ENCODE results near the gene SLC9A9.
"Not testable (repeated sequence)": the region's sequence is repeated elsewhere in the genome, so short reads cannot be mapped to it uniquely, and the experiment has no call there.

The SLC9A9 gene

GRCh38 chr3:143808030-143808429 is 40.2 kb downstream of the SLC9A9 start:
- DNase-seq, result no peak

DNA sequence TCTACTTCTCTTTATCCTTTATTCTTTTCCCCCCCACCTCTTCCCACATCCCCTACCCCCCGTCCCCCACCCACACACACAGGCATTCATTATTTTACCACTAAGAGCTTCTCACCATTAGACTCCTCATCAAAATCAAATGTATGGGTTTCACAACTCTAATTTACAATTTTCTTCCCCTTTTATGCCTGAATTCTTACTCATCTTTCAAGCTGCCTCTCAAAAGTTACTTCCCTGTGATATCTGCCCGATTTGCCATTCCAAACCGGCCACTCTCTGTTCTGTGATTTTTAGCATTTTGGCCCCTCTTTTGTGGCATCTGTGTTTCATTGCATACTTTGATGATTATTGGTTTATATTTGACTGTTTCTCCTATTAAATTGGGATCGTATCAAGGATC is 42.2 kb downstream of the SLC9A9 start:
- no peak for DNase-seq

GRCh38 chr3:143805476-143805875 is 42.8 kb downstream of the SLC9A9 start:
- DNase-seq, result not testable (repeated sequence)

DNA sequence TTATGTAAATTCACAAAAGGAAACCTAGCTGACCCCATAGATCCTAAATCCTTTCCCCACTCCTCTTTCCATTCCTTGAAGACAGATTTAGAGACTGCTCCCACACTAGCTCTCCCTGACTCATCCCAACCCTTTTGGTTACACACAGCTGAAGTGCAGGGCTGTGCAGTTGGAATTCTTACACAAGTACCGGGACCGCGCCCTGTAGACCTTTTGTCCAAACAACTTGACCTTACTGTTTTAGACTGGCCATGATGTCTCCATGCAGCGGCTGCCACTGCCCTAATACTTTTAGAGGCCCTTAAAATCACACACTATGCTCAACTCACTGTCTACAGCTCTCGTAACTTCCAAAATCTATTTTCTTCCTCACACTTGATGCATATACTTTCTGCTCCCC is 47.2 kb downstream of the SLC9A9 start:
- not testable (repeated sequence) for DNase-seq

DNA sequence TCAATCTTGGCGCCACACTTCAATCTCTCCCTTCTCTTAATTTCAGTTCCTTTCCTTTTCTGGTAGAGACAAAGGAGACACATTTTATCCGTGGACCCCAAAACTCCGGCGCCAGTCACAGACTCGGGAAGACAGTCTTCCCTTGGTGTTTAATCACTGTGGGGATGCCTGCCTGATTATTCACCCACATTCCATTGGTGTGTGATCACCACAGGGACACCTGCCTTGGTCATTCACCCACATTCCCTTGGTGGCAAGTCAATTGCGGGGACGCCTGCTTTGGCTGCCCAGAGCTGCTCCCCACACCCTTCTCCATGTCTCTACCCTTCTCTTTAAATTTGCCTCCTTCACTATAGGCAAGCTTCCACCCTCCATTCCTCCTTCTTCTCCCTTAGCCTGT is 50.1 kb downstream of the SLC9A9 start:
- DNase-seq, result not testable (repeated sequence)

DNA sequence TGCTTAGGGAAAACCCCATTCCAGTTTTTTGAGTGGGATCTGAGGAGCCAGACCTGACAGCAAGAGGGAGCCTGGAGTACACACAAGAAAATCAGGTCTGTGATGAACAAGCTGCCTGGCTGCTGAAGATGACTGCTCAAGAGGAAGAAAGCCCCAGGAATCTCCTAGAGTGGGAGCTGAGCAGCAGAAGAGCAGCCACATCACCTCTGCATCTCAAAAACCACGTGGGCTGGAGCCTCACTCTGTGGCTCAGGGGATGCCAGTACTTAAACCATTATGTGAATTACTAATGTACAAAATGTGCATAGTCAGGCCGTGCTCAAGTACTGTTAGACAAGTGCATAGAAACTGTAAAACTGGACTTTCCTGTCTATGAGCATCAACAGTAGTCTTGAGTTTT is 52.4 kb downstream of the SLC9A9 start:
- no peak for DNase-seq

- DNase-seq, result no peak
These were observed 53.3 kb downstream of the SLC9A9 start for GRCh38 chr3:143794793-143795462.

GRCh38 chr3:143793971-143794370 is 54.3 kb downstream of the SLC9A9 start:
- no peak for DNase-seq

- no peak for DNase-seq
These were observed 56.9 kb downstream of the SLC9A9 start for GRCh38 chr3:143791386-143791785.

DNA sequence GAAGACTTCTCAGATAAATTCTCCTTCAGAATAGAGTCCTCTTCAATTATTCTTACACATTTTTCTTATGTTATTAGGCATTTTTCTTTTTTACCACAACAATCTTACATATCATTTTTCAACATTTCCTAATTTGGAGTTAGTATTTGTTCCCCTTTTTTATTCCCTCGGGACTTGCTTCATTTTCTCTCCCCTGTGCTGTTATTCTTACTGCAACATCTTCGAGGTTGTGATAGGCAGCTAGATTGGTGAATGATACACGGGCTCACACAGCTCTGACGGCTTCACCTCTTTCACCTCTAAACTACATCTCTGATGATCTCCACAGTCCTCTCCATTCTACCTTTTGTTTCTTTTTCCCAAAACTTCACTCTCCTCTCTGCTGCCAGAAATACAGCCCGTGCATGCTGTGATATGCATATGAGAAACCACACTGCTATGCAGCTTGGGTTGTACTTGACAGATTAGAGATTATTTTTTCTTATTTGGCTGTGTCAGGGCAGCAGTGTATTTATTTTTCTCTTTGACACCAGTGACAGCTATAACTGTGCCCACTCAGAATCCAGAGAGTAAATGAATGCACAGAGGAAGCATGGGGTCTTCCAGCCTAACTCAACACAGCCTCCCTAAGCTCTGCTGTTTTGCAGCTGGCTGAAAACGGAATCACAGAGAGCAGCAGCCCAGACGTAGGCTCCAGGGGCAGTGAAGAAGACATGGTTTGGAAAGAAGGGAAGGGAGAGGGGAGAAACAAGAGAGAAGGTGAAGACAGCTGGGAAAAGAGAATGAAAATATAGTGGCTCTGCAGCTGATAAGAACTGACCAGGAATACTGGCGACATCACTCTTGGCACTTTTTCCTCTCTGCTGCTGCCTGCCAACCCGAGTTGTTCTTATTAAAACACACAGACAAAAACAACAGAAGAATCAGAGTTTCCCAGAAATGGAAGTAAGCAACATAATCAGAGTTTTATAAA is 61.8 kb downstream of the SLC9A9 start:
- no peak for DNase-seq

DNA sequence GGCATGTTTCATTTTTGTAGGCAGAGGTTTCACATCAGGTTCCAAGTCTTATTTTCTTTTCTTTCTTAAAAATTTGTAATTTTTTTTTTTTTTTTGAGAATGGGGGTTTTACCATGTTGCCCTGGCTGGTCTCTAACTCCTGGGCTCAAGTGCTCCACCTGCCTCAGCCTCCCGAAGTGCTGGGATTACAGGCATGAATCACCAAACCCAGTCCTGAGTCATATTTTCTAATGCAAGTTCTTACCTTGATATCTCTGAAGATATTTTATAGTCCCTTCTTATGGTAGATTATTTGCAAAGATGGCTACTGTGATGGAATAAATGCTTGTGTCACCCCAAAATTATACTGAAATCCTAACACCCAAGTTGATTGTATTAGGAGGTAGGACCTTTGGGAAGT is 63.8 kb downstream of the SLC9A9 start:
- no peak for DNase-seq

DNA sequence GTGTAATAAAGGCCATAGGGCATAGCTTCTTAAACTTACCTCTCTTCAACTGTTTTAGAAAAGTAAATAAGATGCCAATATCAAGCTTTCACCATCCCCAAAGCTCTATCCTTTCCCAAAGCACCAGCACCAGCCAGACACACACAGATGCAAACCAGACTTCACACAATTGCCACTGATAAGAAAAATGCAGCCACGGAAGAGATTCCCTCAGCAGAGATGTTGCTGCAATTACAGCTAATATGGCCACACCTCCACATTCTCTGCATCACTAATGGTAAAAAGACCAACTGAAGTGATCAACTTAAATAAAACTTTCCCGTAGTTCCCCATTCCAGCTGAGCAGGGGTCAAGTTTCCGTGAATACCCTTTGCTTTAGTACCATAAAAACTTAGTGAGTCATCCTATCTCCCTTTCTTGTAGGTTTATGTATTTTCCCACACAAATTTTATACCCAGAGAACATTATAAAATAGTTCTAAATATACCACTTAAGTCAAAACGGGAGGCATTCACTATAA is 64.4 kb downstream of the SLC9A9 start:
- no peak for DNase-seq

- DNase-seq, result peak; percentile 25
These were observed 72.8 kb downstream of the SLC9A9 start for GRCh38 chr3:143775459-143775858.

GRCh38 chr3:143771939-143772338 is 76.3 kb downstream of the SLC9A9 start:
- DNase-seq, result no peak

GRCh38 chr3:143771258-143771657 is 77.0 kb downstream of the SLC9A9 start:
- no peak for DNase-seq

DNA sequence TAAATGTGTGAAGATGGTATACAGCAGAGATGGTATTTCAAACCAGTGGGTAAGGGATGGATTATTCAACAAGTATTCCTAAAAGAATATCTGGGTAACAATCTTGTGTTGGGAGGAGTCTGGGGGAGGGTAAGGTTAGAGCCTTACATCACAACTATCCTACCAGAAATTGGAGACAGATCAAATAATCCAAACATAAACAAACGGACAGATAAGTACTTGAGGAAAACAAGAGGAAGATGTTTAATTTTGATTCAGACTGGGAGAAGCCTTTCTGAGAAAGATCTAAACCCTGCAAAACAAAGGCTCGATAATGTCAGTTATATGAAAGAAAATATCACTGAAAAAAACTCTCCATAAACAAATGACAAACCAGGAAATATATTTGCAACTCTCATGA is 77.9 kb downstream of the SLC9A9 start:
- DNase-seq, result no peak

- no peak for DNase-seq
These were observed 78.7 kb downstream of the SLC9A9 start for GRCh38 chr3:143769616-143770015.

- no peak for DNase-seq
These were observed 83.4 kb downstream of the SLC9A9 start for GRCh38 chr3:143764840-143765239.

GRCh38 chr3:143763564-143764162 is 84.6 kb downstream of the SLC9A9 start:
- DNase-seq, result no peak

DNA sequence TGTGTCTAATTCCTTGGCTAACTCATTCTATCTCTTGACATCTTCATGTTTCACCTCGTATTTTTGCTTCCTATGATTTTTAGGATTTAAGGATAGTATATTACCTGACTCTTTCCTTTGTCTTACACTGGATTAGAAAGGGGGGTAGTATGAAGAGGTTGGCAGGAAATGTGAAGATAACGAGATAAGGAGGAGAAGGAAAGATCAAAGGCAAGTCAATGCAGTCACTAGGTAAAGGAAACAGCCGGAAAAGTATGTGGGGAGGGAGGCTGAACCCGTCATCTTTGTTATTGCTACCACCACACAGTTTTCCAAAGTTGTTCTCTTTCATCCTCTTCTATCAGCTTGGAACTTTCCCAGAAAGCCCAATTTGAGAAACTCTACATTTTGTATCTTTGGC is 90.6 kb downstream of the SLC9A9 start:
- DNase-seq, result no peak

- DNase-seq, result no peak
These were observed 92.3 kb downstream of the SLC9A9 start for GRCh38 chr3:143755978-143756377.

GRCh38 chr3:143754090-143754489 is 94.2 kb downstream of the SLC9A9 start:
- DNase-seq, result no peak

DNA sequence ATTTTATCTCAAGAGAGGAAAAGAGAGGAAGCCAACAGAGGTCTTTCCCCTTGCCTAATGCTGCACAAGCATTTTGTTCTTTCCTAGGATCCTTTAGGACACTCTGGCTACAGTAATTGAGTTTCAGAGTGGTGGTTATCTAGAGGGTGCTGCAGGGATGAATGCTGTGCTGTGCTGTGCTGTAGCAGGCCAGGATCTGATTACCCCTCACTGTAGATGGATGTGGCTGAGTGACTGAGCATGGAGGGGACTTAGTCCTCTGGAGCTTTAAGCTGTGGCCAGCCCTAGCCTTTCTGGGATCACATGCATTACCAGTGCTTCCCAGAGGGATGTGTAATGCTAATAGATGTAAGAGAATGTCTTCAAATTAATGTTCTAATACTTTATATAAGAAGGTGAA is 94.8 kb downstream of the SLC9A9 start:
- DNase-seq, result no peak

- no peak for DNase-seq
These were observed 95.3 kb downstream of the SLC9A9 start for GRCh38 chr3:143753006-143753405.
